Left ventricle myocardium inferior (tissue), 1 donor: ENCODE results near the gene PRAC1. TPM values are rescaled to one million over a fixed set of nuclear protein-coding genes. Genes with fewer than 3 reads are reported as not detected.

Experiments used
- DNase-seq: peaks from one replicate; pipeline ENCODE4 v3.0.0-alpha.2; 2020
- H3K27ac ChIP-seq: fragments of 200-600 bp; replicated peaks from 2 replicates; pipeline ENCODE4 v1.8.0; 2021
- H3K27me3 ChIP-seq: fragments of 200-600 bp; 2 replicates; pipeline ENCODE4 v1.8.0; 2021; ENCODE audit warnings: low read depth
- H3K36me3 ChIP-seq: fragments of 200-600 bp; 2 replicates; pipeline ENCODE4 v1.8.0; 2021
- H3K4me1 ChIP-seq: fragments of 200-600 bp; 2 replicates; pipeline ENCODE4 v1.8.0; 2021
- H3K4me3 ChIP-seq: fragments of 200-600 bp; 2 replicates; pipeline ENCODE4 v1.8.0; 2021; ENCODE audit warnings: mild to moderate bottlenecking, moderate library complexity
- H3K9me3 ChIP-seq: fragments of 200-600 bp; replicated peaks from 2 replicates; pipeline ENCODE4 v1.8.0; 2021
- CTCF ChIP-seq: fragments of 200-600 bp; IDR thresholded peaks from 2 replicates; pipeline ENCODE4 v1.8.0; 2021; ENCODE audit warnings: antibody characterized with exemption, mild to moderate bottlenecking, borderline replicate concordance
- intact Hi-C: fragments of 100-400 bp; cut with micrococcal nuclease; formaldehyde crosslinking; loops from one replicate; pipeline ENCODE4 v1.11.0; 2022
- total RNA-seq: library from RNA; stranded (reverse); fragmentation: NEBNext Ultra II Directional; extraction: Animal tissue kit (Norgen Biotek cat#: 25700); gene quantifications from one replicate; pipeline ENCODE4 v1.2.1, GENCODE V29; 2021
- donor health status: DM: no; HTN: yes; CAD: no; lungs with severe emphysema.

The PRAC1 gene
- total RNA-seq, 1 donor from 2014 or later: not detected

DNA sequence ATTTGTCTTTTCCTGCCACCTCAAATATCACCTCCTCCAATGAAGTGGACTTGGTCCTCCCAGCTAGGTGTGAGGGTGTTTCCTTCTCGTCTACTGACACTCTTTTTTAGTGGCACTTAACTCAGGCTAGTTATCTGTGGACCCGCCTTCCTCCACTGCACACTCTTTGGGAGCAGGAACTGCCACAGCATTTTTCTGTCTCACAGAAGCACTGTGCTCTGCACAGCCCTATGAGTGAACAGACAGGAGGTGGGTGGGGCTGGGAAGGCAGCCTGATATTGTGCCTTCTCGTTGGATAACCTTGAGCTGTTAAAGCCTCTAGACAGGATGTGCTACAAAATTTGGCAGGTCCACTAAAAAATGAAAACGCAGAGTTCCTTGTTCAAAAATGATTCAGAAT, 38.1 kb upstream of the PRAC1 start:
- Histone ChIP-seq H3K36me3 (no peaks in the 10 kb centered on the region), H3K4me3 (no peak overlapping the region), H3K27ac (no peak overlapping the region), H3K4me1 (peaks cover under 1% of the 10 kb centered on the region), H3K27me3 (peaks cover 100% of the 10 kb centered on the region), H3K9me3 (no peaks in the 10 kb centered on the region)
- intact Hi-C loops: no loop called here
- TF ChIP-seq CTCF: no peak
- DNase-seq: no peak

GRCh38 chr17:48759288-48759687, 37.0 kb upstream of the PRAC1 start:
- no peak for DNase-seq
- intact Hi-C loops: no loop called here
- no peaks in the 10 kb centered on the region for H3K9me3 ChIP-seq
- H3K36me3 ChIP-seq: no peaks in the 10 kb centered on the region
- no peak overlapping the region for H3K27ac ChIP-seq
- no peak overlapping the region for H3K4me3 ChIP-seq
- H3K27me3 ChIP-seq: peaks cover 100% of the 10 kb centered on the region
- H3K4me1 ChIP-seq: peaks cover 11% of the 10 kb centered on the region
- TF ChIP-seq CTCF: no peak

DNA sequence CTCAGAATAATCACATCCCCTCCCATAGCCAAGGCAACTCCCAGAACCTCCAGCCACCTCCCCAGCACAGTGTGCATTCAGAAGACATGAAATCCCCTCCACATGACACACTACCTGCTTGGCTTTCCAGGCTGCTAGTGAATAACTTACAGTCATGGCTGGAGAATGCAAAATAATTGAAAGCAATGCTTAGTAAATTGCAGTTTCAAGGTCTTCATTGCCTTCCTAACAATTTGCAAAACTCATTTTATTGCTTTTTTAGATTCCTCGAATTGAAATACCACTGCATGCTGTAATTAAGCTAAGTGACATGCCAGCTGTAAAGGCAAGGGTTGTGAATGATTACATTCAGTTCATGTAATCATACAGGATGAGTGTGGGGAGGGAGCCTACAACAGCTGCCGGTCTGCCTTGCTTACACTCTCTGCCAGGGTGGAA, 35.2 kb upstream of the PRAC1 start:
- no peak for TF ChIP-seq CTCF
- H3K27me3 ChIP-seq: peaks cover 100% of the 10 kb centered on the region
- H3K27ac ChIP-seq: no peak overlapping the region
- H3K4me1 ChIP-seq: peaks cover 19% of the 10 kb centered on the region
- intact Hi-C loops: no loop called here
- no peaks in the 10 kb centered on the region for H3K36me3 ChIP-seq
- no peak overlapping the region for H3K4me3 ChIP-seq
- no peaks in the 10 kb centered on the region for H3K9me3 ChIP-seq
- DNase-seq: no peak

- TF ChIP-seq CTCF: no peak
- intact Hi-C loops: no loop called here
- Histone ChIP-seq H3K4me3 (no peak overlapping the region), H3K27me3 (peaks cover 100% of the 10 kb centered on the region), H3K27ac (no peak overlapping the region), H3K36me3 (no peaks in the 10 kb centered on the region), H3K4me1 (peaks cover 19% of the 10 kb centered on the region), H3K9me3 (no peaks in the 10 kb centered on the region)
- DNase-seq: no peak
These were observed 34.5 kb upstream of the PRAC1 start for GRCh38 chr17:48756830-48757251.

- Histone ChIP-seq H3K4me3 (no peak overlapping the region), H3K27me3 (peaks cover 100% of the 10 kb centered on the region), H3K27ac (no peak overlapping the region), H3K9me3 (no peaks in the 10 kb centered on the region), H3K36me3 (no peaks in the 10 kb centered on the region), H3K4me1 (peaks cover 19% of the 10 kb centered on the region)
- TF ChIP-seq CTCF: no peak
- intact Hi-C loops: no loop called here
- no peak for DNase-seq
These were observed 33.0 kb upstream of the PRAC1 start for GRCh38 chr17:48755356-48755755.
